Osteocyte (in vitro differentiated cells): Measurements from ENCODE around the gene OXNAD1. TPM values are rescaled to one million over a fixed set of nuclear protein-coding genes. Genes with fewer than 3 reads are reported as not detected.

ENCODE experiments used
- DNase-seq: peaks from one replicate; pipeline ENCODE4 v3.0.0; 2021; ENCODE audit warnings: mixed read lengths; ENCODE audit not compliant: unreplicated experiment; ENCODE audit errors: extremely low spot score
- H3K27ac Mint-ChIP-seq: one replicate; pipeline ENCODE4 v1.8.0; 2021; ENCODE audit warnings: mild to moderate bottlenecking, mixed read lengths; ENCODE audit not compliant: unreplicated experiment
- H3K27me3 Mint-ChIP-seq: one replicate; pipeline ENCODE4 v1.8.0; 2021; ENCODE audit warnings: mixed read lengths; ENCODE audit not compliant: unreplicated experiment
- H3K36me3 Mint-ChIP-seq: one replicate; pipeline ENCODE4 v1.8.0; 2021; ENCODE audit warnings: mixed read lengths; ENCODE audit not compliant: unreplicated experiment
- H3K4me1 Mint-ChIP-seq: one replicate; pipeline ENCODE4 v1.8.0; 2021; ENCODE audit warnings: mixed read lengths; ENCODE audit not compliant: unreplicated experiment
- H3K4me3 Mint-ChIP-seq: one replicate; pipeline ENCODE4 v1.8.0; 2021; ENCODE audit warnings: mild to moderate bottlenecking, moderate library complexity, mixed read lengths; ENCODE audit not compliant: unreplicated experiment
- H3K9me3 Mint-ChIP-seq: one replicate; pipeline ENCODE4 v1.8.0; 2021; ENCODE audit warnings: mixed read lengths; ENCODE audit not compliant: unreplicated experiment
- CTCF ChIP-seq: fragments of 200-600 bp; sonication (generic); IDR thresholded peaks from 2 replicates; pipeline ENCODE4 v1.5.0; 2021; ENCODE audit warnings: antibody characterized with exemption, mild to moderate bottlenecking, moderate library complexity
- total RNA-seq: library from RNA; stranded (reverse); gene quantifications from 2 replicates; pipeline ENCODE4 v1.2.1, GENCODE V29; 2021

The OXNAD1 gene
- total RNA-seq, 1 donor from 2014 or later: 10.8 TPM

- H3K36me3 Mint-ChIP-seq: peaks cover 62% of the 10 kb centered on the region
- no peaks in the 10 kb centered on the region for H3K27me3 Mint-ChIP-seq
- H3K4me1 Mint-ChIP-seq: peaks cover 5% of the 10 kb centered on the region
- TF ChIP-seq CTCF: no peak
- no peak overlapping the region for H3K27ac Mint-ChIP-seq
- no peaks in the 10 kb centered on the region for H3K9me3 Mint-ChIP-seq
- no peak for DNase-seq
- no peak overlapping the region for H3K4me3 Mint-ChIP-seq
These were observed 53.2 kb downstream of the OXNAD1 start for GRCh38 chr3:16318176-16318575.

- Mint-ChIP-seq H3K4me1 (peaks cover 5% of the 10 kb centered on the region), H3K27ac (no peak overlapping the region), H3K36me3 (peaks cover 62% of the 10 kb centered on the region), H3K9me3 (no peaks in the 10 kb centered on the region), H3K27me3 (no peaks in the 10 kb centered on the region), H3K4me3 (no peak overlapping the region)
- peak; percentile 37 for TF ChIP-seq CTCF
- no peak for DNase-seq
These were observed 54.3 kb downstream of the OXNAD1 start for GRCh38 chr3:16319307-16319706.

- no peak for DNase-seq
- no peak for TF ChIP-seq CTCF
- no peak overlapping the region for H3K4me3 Mint-ChIP-seq
These were observed 54.7 kb downstream of the OXNAD1 start for GRCh38 chr3:16319723-16320122.

GRCh38 chr3:16320711-16321110 is 55.7 kb downstream of the OXNAD1 start:
- no peak for TF ChIP-seq CTCF
- no peak for DNase-seq
- Mint-ChIP-seq H3K4me1 (no peaks in the 10 kb centered on the region), H3K27ac (no peak overlapping the region), H3K4me3 (no peak overlapping the region), H3K27me3 (no peaks in the 10 kb centered on the region), H3K9me3 (no peaks in the 10 kb centered on the region), H3K36me3 (peaks cover 54% of the 10 kb centered on the region)

More at GRCh38 chr3:16319723-16320122, 54.7 kb downstream of the OXNAD1 start:
- Mint-ChIP-seq H3K4me1 (peaks cover 1% of the 10 kb centered on the region), H3K27me3 (no peaks in the 10 kb centered on the region), H3K27ac (no peak overlapping the region), H3K9me3 (no peaks in the 10 kb centered on the region), H3K36me3 (peaks cover 60% of the 10 kb centered on the region)

- Mint-ChIP-seq H3K27me3 (no peaks in the 10 kb centered on the region), H3K27ac (no peak overlapping the region), H3K4me1 (no peaks in the 10 kb centered on the region), H3K4me3 (no peak overlapping the region), H3K36me3 (peaks cover 46% of the 10 kb centered on the region), H3K9me3 (no peaks in the 10 kb centered on the region)
- TF ChIP-seq CTCF: no peak
- DNase-seq: no peak
These were observed 57.2 kb downstream of the OXNAD1 start for GRCh38 chr3:16322189-16322588.
